ENCODE measurements around the gene ZNF646. TPM values are rescaled to one million over a fixed set of nuclear protein-coding genes. Genes with fewer than 3 reads are reported as not detected.

ZNF646 gene
- total and polyA plus RNA-seq, 2 of the 13 experiments (the other 11 are each of a cell fraction or from before 2014, with no cell fraction given), result 3.4 to 10.9 TPM

DNA sequence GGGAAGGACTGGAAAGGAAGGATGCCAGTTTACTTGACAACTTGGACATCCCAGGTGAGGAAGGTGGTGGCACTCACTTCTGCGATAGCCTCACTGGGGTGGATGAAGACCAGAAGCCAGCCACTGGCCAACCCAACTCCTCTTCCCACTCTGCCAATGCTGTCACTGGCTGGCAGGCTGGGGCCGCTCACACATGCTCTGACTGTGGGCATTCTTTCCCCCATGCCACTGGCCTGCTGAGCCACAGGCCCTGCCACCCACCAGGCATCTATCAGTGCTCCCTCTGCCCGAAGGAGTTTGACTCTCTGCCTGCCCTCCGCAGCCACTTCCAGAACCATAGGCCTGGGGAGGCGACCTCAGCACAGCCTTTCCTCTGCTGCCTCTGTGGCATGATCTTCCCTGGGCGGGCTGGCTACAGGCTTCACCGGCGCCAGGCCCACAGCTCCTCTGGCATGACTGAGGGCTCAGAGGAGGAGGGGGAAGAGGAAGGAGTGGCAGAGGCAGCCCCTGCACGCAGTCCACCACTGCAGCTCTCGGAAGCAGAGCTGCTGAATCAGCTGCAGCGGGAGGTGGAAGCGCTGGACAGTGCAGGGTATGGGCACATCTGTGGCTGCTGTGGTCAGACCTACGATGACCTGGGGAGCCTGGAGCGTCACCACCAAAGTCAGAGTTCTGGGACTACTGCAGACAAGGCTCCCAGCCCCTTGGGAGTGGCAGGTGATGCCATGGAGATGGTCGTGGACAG is 4.5 kb downstream of the ZNF646 start (continued):
- TF ChIP-seq NCOR1 (IDR thresholded peaks at IDR 0.05; ENCODE audit: borderline replicate concordance, low read length) (no peak), ZNF263 (CRISPR knock-in tag; IDR thresholded peaks at IDR 0.05) (no peak), HNRNPL (IDR thresholded peaks at IDR 0.05; ENCODE audit: low read depth, low read length) (0 out of 2 replicates have a peak, but pooled peaks have one; percentile 12), SPEN (CRISPR knock-in tag; IDR thresholded peaks at IDR 0.05; ENCODE audit: low read depth) (no peak), AHR (CRISPR knock-in tag; IDR thresholded peaks at IDR 0.05) (no peak), POLR2AphosphoS2 (IDR thresholded peaks at IDR 0.05; ENCODE audit: low read depth, low read length) (no peak), PAF1 (CRISPR knock-in tag; IDR thresholded peaks at IDR 0.05) (0 out of 2 replicates have a peak, but pooled peaks have one; percentile 33), POGZ (CRISPR knock-in tag; IDR thresholded peaks at IDR 0.05) (no peak), ZNF646 (CRISPR knock-in tag; IDR thresholded peaks at IDR 0.05) (no peak), DMAP1 (CRISPR knock-in tag; IDR thresholded peaks at IDR 0.05) (no peak), ZFY (CRISPR knock-in tag; IDR thresholded peaks at IDR 0.05) (no peak; the same call in 1 of the 2 replicates), CREM (IDR thresholded peaks at IDR 0.05) (no peak), CREM (CRISPR knock-in tag; IDR thresholded peaks at IDR 0.05) (no peak), ZNF83 (CRISPR knock-in tag; IDR thresholded peaks at IDR 0.05; ENCODE audit: borderline replicate concordance) (no peak)
- TF ChIP-seq, protein P1, sequence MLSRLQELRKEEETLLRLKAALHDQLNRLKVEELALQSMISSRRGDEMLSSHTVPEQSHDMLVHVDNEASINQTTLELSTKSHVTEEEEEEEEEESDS (CRISPR knock-in tag; IDR thresholded peaks at IDR 0.05; ENCODE audit: borderline replicate concordance), result no peak
- TF ChIP-seq, protein P2, sequence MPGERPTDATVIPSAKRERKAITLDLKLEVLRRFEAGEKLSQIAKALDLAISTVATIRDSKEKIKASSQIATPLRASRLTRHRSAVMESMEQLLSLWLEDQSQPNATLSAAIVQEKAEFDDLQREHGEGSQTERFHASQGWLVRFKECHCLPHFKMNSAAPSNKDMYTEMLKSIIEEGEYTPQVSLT (CRISPR knock-in tag; IDR thresholded peaks at IDR 0.05; ENCODE audit: borderline replicate concordance, low read depth), result no peak
